CD4-positive, alpha-beta T cell treated with Interleukin-17A for 1 hour (primary cell): ENCODE data around the gene LRP11.

Experiments used
- DNase-seq: peaks from one replicate; pipeline ENCODE4 v3.0.0-alpha.2; 2020

Gene LRP11

DNA sequence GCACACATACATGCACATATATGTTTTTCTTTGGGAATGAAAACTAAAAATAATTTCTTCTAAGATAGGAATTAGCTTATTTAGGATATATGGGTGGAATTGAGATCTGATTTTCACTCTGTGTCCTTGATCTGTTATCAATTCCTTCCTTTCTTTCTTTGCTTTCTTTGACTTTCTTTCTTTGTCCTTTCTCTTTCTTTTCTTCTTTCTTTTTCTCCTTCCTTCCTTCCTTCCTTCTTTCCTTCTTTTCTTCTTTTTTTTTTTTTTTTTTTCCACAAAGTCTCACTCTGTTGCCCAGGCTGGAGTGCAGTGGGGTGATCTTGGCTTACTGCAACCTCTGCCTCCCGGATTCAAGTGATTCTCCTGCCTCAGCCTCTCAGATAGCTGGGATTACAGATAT lies 86.5 kb downstream of the LRP11 start:
- DNase-seq: no peak

DNA sequence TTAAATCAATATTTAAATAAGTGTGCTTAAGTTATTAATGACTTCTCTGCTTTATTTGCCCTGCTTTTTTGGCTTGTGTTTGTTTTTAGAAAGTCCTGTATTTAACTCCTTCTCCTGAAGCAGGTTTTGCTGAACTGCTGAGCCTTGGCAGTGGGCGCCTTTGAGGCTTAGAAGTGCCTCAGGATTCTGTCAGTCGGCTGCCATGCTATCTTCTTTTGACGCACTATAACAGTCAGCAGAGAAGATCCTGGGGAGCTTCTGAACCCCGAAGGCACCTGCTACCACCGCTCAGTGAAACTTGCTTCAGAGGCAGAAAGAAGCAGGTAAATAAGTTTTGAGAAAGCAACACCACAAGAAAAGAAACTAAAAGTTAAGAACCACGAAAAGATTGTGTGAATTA lies 92.2 kb downstream of the LRP11 start:
- DNase-seq: no peak

DNA sequence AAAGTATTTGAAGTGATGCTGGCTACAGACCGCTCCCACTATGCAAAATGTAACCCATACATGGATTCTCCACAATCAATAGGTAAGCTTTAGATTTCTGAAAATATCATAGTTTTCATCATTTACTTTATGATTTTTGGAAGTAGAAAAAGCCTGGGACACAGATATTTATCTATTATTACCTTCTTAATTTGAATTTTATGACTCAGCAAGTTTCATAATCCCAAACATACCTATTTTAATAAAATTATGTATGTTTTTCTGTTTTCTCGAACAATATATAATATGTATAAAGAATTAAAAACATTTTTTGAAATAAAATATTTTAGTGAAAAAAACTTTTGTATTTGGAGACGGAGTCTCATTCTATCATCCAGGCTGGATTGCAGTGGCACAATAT lies 93.0 kb downstream of the LRP11 start:
- no peak for DNase-seq

DNA sequence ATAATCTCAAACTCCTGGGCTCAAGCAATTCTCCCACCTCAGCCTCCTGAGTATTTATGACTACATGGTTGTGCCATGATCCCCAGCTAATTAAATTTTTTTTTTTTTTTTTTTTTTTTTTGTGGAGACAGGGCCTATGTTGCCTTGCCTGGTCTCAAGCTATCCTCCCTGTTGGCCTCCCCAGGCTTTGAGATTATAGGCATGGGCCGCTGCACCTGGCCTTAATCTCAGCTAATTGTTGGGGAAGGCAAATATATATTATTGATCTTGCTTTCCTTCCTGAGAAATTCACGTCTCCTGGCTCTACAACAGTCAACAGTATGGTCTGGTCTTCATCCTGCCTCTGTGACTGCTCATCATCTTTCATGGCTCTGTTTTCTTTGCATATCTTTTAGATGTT lies 94.5 kb downstream of the LRP11 start:
- no peak for DNase-seq
